Uterus (tissue), 4 donors: ENCODE data around the gene NBEAL1. TPM values are rescaled to one million over a fixed set of nuclear protein-coding genes. Genes with fewer than 3 reads are reported as not detected.
"Not testable (repeated sequence)": the region's sequence is repeated elsewhere in the genome, so short reads cannot be mapped to it uniquely, and the experiment has no call there.

Source experiments
- DNase-seq, 2 donors: peaks; one replicate each; pipeline ENCODE4 v3.0.0-alpha.2; 2019 to 2020
- H3K27ac ChIP-seq, 2 donors: fragments of 200-600 bp; sonication (generic); 1 replicate in 1 of 2; 2 replicates in 1 of 2; pipeline ENCODE4 v1.5.1; 2016 to 2018
- H3K27me3 ChIP-seq, 2 donors: fragments of 200-600 bp; sonication (generic); one replicate each; pipeline ENCODE4 v1.5.1; 2018 to 2019; ENCODE audit warnings: control low read depth in 1 of 2
- H3K36me3 ChIP-seq, 2 donors: fragments of 200-600 bp; sonication (generic); one replicate each; pipeline ENCODE4 v1.5.1; 2019; ENCODE audit warnings: control low read depth in 1 of 2
- H3K4me1 ChIP-seq, 2 donors: fragments of 200-600 bp; sonication (generic); one replicate each; pipeline ENCODE4 v1.5.1; 2018 to 2019; ENCODE audit warnings: control low read depth in 1 of 2
- H3K4me3 ChIP-seq, 2 donors: fragments of 200-600 bp; sonication (generic); 1 replicate in 1 of 2; 2 replicates in 1 of 2; pipeline ENCODE4 v1.5.1; 2018 to 2019; ENCODE audit warnings: mild to moderate bottlenecking in 1 of 2
- H3K9me3 ChIP-seq, 2 donors: fragments of 200-600 bp; sonication (generic); one replicate each; pipeline ENCODE4 v1.5.1; 2019; ENCODE audit warnings: control low read depth in 1 of 2
- POLR2A ChIP-seq, 2 donors: fragments of 450-650 bp; IDR thresholded peaks; one replicate each; pipeline ENCODE4 v1.6.1; 2016; ENCODE audit warnings: antibody characterized with exemption in 2 of 2, mild to moderate bottlenecking in 1 of 2, moderate library complexity in 1 of 2
- intact Hi-C: fragments of 100-400 bp; cut with DNase I; formaldehyde crosslinking; loops from one replicate; pipeline ENCODE4 v1.15.1; 2023; ENCODE audit warnings: low total_unique reads
- total RNA-seq, 4 donors: library from RNA; depleted of rRNA in 3 of 4; stranded (reverse); fragments of >200 nt in 3 of 4; gene quantifications; one replicate each; pipeline versions ENCODE4 v1.1.0 to v1.2.4, GENCODE V29; 2014 to 2023
- TF ChIP-seq, protein P1 (sequence below), 4 experiments: fragments of 200-600 bp in 2 of 4; fragments of 450-650 bp in 2 of 4; sonication (generic) in 2 of 4; IDR thresholded peaks; one replicate each; pipeline ENCODE4 v1.5.1; 2016 to 2019; ENCODE audit warnings: antibody characterized with exemption in 4 of 4, mild to moderate bottlenecking in 2 of 4, moderate library complexity in 1 of 4
- donor health status: DM: yes; HTN: yes; CAD: no.

Gene NBEAL1
- total RNA-seq, 4 donors from 2014 or later, result 23.1 to 106 (median 41.8) TPM

DNA sequence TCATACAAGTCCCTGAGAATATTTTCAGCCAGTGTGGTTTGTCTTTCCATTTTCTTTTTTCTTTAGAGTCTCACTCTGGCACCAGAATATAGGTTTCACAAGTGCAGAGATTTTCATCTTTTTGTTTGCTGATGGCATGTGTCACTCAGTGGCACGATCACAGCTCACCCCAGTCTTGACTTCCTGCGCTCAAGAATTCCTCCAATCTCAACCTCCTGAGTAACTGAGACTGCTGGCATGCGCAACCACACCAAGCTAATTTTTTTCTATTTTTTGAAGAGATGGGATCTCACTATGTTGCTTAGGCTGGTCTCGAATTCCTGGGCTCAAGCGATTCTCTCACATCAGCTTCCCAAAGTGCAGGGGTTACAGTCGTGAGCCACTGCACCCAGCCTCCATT is 23.9 kb downstream of the NBEAL1 start:
- intact Hi-C loops, result no loop called here
- Histone ChIP-seq H3K27ac (no peak overlapping the region), H3K27me3 (no peaks in the 10 kb centered on the region), H3K4me1 (peaks cover 0 to 10% of the 10 kb centered on the region in 2 donors), H3K9me3 (no peaks in the 10 kb centered on the region), H3K4me3 (no peak overlapping the region), H3K36me3 (no peaks in the 10 kb centered on the region)
- TF ChIP-seq, protein P1, sequence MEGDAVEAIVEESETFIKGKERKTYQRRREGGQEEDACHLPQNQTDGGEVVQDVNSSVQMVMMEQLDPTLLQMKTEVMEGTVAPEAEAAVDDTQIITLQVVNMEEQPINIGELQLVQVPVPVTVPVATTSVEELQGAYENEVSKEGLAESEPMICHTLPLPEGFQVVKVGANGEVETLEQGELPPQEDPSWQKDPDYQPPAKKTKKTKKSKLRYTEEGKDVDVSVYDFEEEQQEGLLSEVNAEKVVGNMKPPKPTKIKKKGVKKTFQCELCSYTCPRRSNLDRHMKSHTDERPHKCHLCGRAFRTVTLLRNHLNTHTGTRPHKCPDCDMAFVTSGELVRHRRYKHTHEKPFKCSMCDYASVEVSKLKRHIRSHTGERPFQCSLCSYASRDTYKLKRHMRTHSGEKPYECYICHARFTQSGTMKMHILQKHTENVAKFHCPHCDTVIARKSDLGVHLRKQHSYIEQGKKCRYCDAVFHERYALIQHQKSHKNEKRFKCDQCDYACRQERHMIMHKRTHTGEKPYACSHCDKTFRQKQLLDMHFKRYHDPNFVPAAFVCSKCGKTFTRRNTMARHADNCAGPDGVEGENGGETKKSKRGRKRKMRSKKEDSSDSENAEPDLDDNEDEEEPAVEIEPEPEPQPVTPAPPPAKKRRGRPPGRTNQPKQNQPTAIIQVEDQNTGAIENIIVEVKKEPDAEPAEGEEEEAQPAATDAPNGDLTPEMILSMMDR (IDR thresholded peaks at IDR 0.05), result no peak
- no peak for TF ChIP-seq POLR2A (IDR thresholded peaks at IDR 0.05)
- no peak for DNase-seq

DNA sequence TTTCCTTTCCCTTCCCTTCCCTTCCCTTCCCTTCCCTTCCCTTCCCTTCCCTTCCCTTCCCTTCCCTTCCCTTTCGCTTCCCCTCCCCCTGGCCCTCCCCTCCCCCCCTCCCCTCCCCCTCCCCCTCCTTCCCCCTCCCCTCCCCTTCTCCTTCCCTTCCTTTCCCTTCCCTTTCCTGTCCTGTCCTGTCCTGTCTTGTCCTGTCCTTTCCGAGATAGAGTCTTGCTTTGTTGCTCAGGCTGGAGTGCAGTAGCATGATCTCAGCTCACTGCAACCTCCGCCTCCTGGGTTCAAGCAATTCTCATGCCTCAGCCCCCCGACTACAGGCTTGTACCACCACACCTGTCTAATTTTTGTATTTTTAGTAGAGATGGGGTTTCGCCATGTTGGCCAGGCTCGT is 24.5 kb downstream of the NBEAL1 start:
- H3K9me3 ChIP-seq, H3K27me3 ChIP-seq, H3K27ac ChIP-seq, H3K4me3 ChIP-seq, H3K36me3 ChIP-seq, intact Hi-C loops, DNase-seq, H3K4me1 ChIP-seq: not testable (repeated sequence)

DNA sequence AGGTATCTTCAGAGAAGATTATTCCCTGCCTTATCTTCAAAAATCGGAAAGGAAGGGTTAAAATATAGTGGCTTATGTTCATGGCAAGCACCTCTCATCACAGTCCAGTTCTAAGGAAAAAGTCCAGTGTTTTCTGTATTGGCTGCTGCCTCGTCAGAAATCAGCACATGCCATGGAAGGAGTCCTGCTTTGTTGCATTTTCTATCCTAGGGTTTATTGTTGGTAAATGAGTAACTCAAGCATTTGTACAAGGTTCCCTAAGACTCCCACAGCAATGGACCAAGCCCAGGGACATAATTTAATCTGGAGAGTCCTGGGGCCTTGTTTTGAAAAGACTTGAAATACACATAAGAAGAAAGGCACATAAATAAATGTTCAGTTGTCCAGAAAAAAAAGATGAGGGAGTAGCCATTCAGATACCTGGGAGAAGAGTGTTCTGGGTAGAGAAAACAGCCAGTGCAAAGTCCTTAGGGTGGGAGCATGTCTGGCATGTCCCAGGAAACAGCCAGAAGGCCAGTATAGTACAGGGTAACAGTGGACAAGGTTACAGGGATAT is 26.4 kb downstream of the NBEAL1 start:
- Histone ChIP-seq H3K36me3 (no peaks in the 10 kb centered on the region), H3K27me3 (no peaks in the 10 kb centered on the region), H3K9me3 (no peaks in the 10 kb centered on the region), H3K4me3 (no peak overlapping the region), H3K27ac (no peak overlapping the region), H3K4me1 (peaks cover 0 to 10% of the 10 kb centered on the region in 2 donors)
- TF ChIP-seq, protein P1 (IDR thresholded peaks at IDR 0.05), result no peak
- TF ChIP-seq POLR2A (IDR thresholded peaks at IDR 0.05), result no peak
- no peak for DNase-seq
- intact Hi-C loops, result no loop called here

- TF ChIP-seq POLR2A (IDR thresholded peaks at IDR 0.05), result no peak
- TF ChIP-seq, protein P1 (IDR thresholded peaks at IDR 0.05), result no peak
- no peak for DNase-seq
- no peaks in the 10 kb centered on the region for H3K27me3 ChIP-seq
- no peak overlapping the region for H3K27ac ChIP-seq
- no peaks in the 10 kb centered on the region for H3K4me1 ChIP-seq
- no peaks in the 10 kb centered on the region for H3K9me3 ChIP-seq
- no peaks in the 10 kb centered on the region for H3K36me3 ChIP-seq
- intact Hi-C loops, result no loop called here
- H3K4me3 ChIP-seq, result no peak overlapping the region
These were observed 27.5 kb downstream of the NBEAL1 start for GRCh38 chr2:203042178-203042577.

- intact Hi-C loops, result no loop called here
- DNase-seq, result no peak
- Histone ChIP-seq H3K27ac (no peak overlapping the region), H3K36me3 (no peaks in the 10 kb centered on the region), H3K4me3 (no peak overlapping the region), H3K27me3 (no peaks in the 10 kb centered on the region), H3K9me3 (no peaks in the 10 kb centered on the region), H3K4me1 (no peaks in the 10 kb centered on the region)
- no peak for TF ChIP-seq POLR2A (IDR thresholded peaks at IDR 0.05)
- TF ChIP-seq, protein P1 (IDR thresholded peaks at IDR 0.05), result no peak
These were observed 28.6 kb downstream of the NBEAL1 start for GRCh38 chr2:203043226-203043625.

GRCh38 chr2:203045867-203046266 is 31.2 kb downstream of the NBEAL1 start:
- no peaks in the 10 kb centered on the region for H3K4me1 ChIP-seq
- TF ChIP-seq, protein P1 (IDR thresholded peaks at IDR 0.05), result no peak
- TF ChIP-seq POLR2A (IDR thresholded peaks at IDR 0.05), result no peak
- no peaks in the 10 kb centered on the region for H3K36me3 ChIP-seq
- no peak overlapping the region for H3K27ac ChIP-seq
- H3K9me3 ChIP-seq, result no peaks in the 10 kb centered on the region
- H3K27me3 ChIP-seq, result no peaks in the 10 kb centered on the region
- intact Hi-C loops, result no loop called here
- H3K4me3 ChIP-seq, result no peak overlapping the region
- DNase-seq, result no peak
